Ovary (tissue), 9 donors: ENCODE data around the gene ELMOD2. TPM values are rescaled to one million over a fixed set of nuclear protein-coding genes. Genes with fewer than 3 reads are reported as not detected.

Experiments used
- DNase-seq, 5 donors: peaks; one replicate each; pipeline ENCODE4 v3.0.0-alpha.2; 2019 to 2020
- H3K27ac ChIP-seq, 2 donors: fragments of 200-600 bp; one replicate each; pipeline versions ENCODE4 v1.5.1 to v1.8.0; 2019 to 2022
- H3K27me3 ChIP-seq: fragments of 200-600 bp; one replicate; pipeline ENCODE4 v1.8.0; 2022
- H3K36me3 ChIP-seq: fragments of 200-600 bp; sonication (generic); one replicate; pipeline ENCODE4 v1.5.1; 2019
- H3K4me1 ChIP-seq: one replicate; pipeline ENCODE4 v1.8.1; 2013; ENCODE audit warnings: mild to moderate bottlenecking, moderate library complexity; ENCODE audit not compliant: insufficient read depth
- H3K4me3 ChIP-seq: fragments of 200-600 bp; sonication (generic); one replicate; pipeline ENCODE4 v1.5.1; 2017
- H3K9me3 ChIP-seq, 2 donors: fragments of 200-600 bp in 1 of 2; sonication (generic) in 1 of 2; one replicate each; pipeline versions ENCODE4 v1.5.1 to v1.8.1; 2013 to 2019; ENCODE audit warnings: mild to moderate bottlenecking in 1 of 2, moderate library complexity in 1 of 2
- EP300 ChIP-seq: sonication (generic); formaldehyde crosslinking; IDR thresholded peaks from one replicate; pipeline ENCODE4 v1.6.1; 2017; ENCODE audit warnings: antibody characterized with exemption
- POLR2A ChIP-seq: fragments of 450-650 bp; IDR thresholded peaks from one replicate; pipeline ENCODE4 v1.6.1; 2017; ENCODE audit warnings: antibody characterized with exemption, mild to moderate bottlenecking, moderate library complexity
- WGBS, 3 donors: extraction: QIAGEN DNeasy Blood & Tissue Kit in 1 of 3; methylation state at CpG; one replicate each; pipeline versions ENCODE4 v1.1.5 to v1.1.7; 2013 to 2017; 5-methylcytosine and 5-hydroxymethylcytosine counted together
- intact Hi-C, 4 donors: fragments of 100-400 bp; cut with DNase I; formaldehyde crosslinking; loops; one replicate each; pipeline versions ENCODE4 v1.11.0 to v1.15.1; 2022 to 2023
- polyA plus RNA-seq, 2 donors: library from polyadenylated mRNA; stranded (reverse); fragments of 200-250 nt in 1 of 2; fragments of 350-450 nt in 1 of 2; fragmentation: Illumina TruSeq in 1 of 2; extraction: RNeasy Lipid Tissue Mini Kit (QIAGEN cat#74804) in 1 of 2; gene quantifications; one replicate each; pipeline ENCODE4 v1.2.3, GENCODE V29; 2013 to 2014
- total RNA-seq, 7 donors: library from RNA; depleted of rRNA in 2 of 7; stranded (reverse); fragments of >200 nt in 2 of 7; fragmentation: NEBNext Ultra II Directional in 3 of 7; extraction: Animal tissue kit (Norgen Biotek cat#: 25700) in 3 of 7; gene quantifications; one replicate each; pipeline versions ENCODE4 v1.1.0 to v1.2.4, GENCODE V29; 2016 to 2023
- TF ChIP-seq, protein P1 (sequence below), 3 donors: fragments of 450-650 bp in 2 of 3; fragments of 200-600 bp in 1 of 3; IDR thresholded peaks; one replicate each; pipeline versions ENCODE4 v1.5.1 to v1.8.0; 2016 to 2022; ENCODE audit warnings: antibody characterized with exemption in 3 of 3, mild to moderate bottlenecking in 1 of 3
- donor health status: DM: no; HTN: no; CAD: no; lungs with moderate emphysema.
- donor health status: DM: no; HTN: no; CAD: no.
- donor health status: Bipolar disorder and iron deficiency.
- donor health status: DM: yes; HTN: yes; CAD: no.
- donor health status: DM: no; HTN: no; CAD: no.
- donor health status: DM: yes; HTN: yes; CAD: no.

ELMOD2 gene
- total and polyA plus RNA-seq, 9 donors = 5.5 to 22.3 (median 15.5) TPM

DNA sequence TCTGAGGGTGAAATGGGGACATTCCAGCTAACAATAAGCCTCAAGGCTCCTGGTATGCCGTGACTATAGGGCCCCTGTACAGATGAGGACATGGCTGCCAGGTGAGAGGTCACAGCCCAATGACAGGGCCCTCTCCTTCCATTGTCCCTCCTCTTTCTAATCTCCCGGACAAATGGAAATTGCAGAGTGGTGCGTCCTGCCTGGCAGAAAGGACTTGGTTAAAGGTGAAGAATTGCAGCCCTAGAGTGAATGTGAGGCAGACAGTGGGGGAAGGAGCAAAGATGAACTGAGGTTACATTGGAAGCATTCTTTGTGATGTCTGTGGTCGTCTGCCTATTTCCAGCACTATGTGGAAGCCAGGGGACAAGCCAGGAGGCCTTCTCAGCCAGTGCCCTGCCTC is 51.5 kb downstream of the ELMOD2 start:
- DNase-seq = no peak
- intact Hi-C loops = no loop called here
- WGBS, 3 donors = 64 to 88% (median 71%) methylated on average over 4 of the region's 4 CpGs
- H3K27me3 ChIP-seq = no peaks in the 10 kb centered on the region
- no peaks in the 10 kb centered on the region for H3K36me3 ChIP-seq
- H3K4me3 ChIP-seq = no peak overlapping the region
- H3K4me1 ChIP-seq = no peaks in the 10 kb centered on the region
- no peak overlapping the region for H3K27ac ChIP-seq
- peaks cover 0 to 5% of the 10 kb centered on the region in 2 donors for H3K9me3 ChIP-seq
- TF ChIP-seq, protein P1, sequence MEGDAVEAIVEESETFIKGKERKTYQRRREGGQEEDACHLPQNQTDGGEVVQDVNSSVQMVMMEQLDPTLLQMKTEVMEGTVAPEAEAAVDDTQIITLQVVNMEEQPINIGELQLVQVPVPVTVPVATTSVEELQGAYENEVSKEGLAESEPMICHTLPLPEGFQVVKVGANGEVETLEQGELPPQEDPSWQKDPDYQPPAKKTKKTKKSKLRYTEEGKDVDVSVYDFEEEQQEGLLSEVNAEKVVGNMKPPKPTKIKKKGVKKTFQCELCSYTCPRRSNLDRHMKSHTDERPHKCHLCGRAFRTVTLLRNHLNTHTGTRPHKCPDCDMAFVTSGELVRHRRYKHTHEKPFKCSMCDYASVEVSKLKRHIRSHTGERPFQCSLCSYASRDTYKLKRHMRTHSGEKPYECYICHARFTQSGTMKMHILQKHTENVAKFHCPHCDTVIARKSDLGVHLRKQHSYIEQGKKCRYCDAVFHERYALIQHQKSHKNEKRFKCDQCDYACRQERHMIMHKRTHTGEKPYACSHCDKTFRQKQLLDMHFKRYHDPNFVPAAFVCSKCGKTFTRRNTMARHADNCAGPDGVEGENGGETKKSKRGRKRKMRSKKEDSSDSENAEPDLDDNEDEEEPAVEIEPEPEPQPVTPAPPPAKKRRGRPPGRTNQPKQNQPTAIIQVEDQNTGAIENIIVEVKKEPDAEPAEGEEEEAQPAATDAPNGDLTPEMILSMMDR (IDR thresholded peaks at IDR 0.05) = no peak
- TF ChIP-seq EP300 = no peak
- no peak for TF ChIP-seq POLR2A

DNA sequence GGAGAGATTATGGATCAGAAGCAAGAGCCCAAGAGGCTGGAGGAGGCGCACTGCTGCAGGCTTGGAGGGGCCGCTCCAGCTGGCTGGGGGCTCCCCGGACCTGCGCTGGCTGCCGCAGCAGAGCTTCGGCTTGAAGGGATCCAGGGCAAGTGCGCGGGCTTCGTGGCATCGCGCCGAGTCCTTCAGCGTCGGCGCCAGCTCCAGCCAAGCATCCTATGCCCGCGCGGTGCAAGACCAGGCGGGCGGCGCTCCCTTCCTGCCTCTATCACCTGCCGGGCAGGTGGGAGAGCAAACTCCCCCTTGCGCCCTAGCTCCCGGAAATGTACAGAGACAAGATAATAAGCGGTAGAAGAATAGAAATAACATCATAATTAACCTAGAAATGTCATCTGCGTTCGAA is 55.3 kb downstream of the ELMOD2 start:
- no peaks in the 10 kb centered on the region for H3K4me1 ChIP-seq
- WGBS, 3 donors = 5 to 11% (median 7%) methylated on average over 27 of the region's 27 CpGs
- peak in 1 of 5 donors; percentile 36 for DNase-seq
- H3K9me3 ChIP-seq = no peaks in the 10 kb centered on the region
- H3K4me3 ChIP-seq = no peak overlapping the region
- no peak for TF ChIP-seq EP300
- no peak for TF ChIP-seq POLR2A
- TF ChIP-seq, protein P1 (IDR thresholded peaks at IDR 0.05) = no peak
- intact Hi-C loops = no loop called here
- no peaks in the 10 kb centered on the region for H3K36me3 ChIP-seq
- no peaks in the 10 kb centered on the region for H3K27me3 ChIP-seq
- no peak overlapping the region for H3K27ac ChIP-seq

DNA sequence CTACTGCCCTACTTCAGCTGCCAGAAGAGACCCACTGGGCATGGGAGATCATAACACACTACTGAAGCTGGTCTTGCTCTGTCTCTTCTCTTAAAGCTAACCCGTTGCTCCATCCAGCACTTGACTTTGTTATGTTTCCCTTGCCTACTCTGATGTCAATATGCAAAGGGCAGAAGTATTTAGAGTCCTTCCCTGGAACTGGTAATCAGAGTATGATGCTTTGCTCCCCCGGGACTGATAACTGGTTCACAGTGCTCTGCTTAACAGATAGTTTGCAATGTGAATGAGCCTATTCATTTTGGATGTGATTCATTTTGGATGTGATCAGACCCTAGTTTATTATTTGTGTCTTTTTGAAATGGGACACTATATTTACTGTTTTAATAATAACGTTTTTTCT is 57.1 kb downstream of the ELMOD2 start:
- no peak for DNase-seq
- intact Hi-C loops = no loop called here
- Histone ChIP-seq H3K4me1 (no peaks in the 10 kb centered on the region), H3K4me3 (no peak overlapping the region), H3K9me3 (no peaks in the 10 kb centered on the region), H3K36me3 (no peaks in the 10 kb centered on the region), H3K27me3 (no peaks in the 10 kb centered on the region), H3K27ac (no peak overlapping the region)
- 40 to 54% (median 41%) methylated on average over 3 of the region's 3 CpGs for WGBS, 3 donors
- TF ChIP-seq EP300 (no peak), POLR2A (no peak)
- TF ChIP-seq, protein P1 (IDR thresholded peaks at IDR 0.05) = no peak

DNA sequence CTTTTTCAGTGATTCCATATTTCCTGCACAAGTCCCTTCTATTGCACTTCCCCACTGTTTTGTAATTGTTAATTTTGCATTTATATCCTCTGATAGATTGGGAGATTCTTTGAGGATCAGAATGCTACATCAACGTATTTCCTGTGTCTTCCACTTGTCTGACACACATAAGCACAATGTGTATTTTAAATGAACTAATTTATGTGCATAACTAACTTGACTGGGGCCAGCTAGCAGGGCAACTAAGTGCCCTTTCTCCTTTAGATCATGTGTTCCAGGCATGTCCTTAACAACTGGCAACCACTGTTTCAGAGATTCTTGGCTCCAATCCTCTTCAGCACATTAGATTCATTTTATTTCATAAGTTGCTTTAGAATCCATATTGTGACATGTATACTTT is 60.5 kb downstream of the ELMOD2 start:
- intact Hi-C loops = no loop called here
- 47 to 59% (median 48%) methylated on average over 1 of the region's 1 CpG for WGBS, 3 donors

More for the DNA sequence above, 60.5 kb downstream of the ELMOD2 start:
- Histone ChIP-seq H3K27ac (no peak overlapping the region), H3K4me3 (no peak overlapping the region), H3K9me3 (no peaks in the 10 kb centered on the region), H3K36me3 (no peaks in the 10 kb centered on the region), H3K4me1 (no peaks in the 10 kb centered on the region), H3K27me3 (no peaks in the 10 kb centered on the region)
- TF ChIP-seq, protein P1 (IDR thresholded peaks at IDR 0.05) = no peak
- no peak for TF ChIP-seq POLR2A
- no peak for TF ChIP-seq EP300
- no peak for DNase-seq
